Left renal pelvis (tissue), 4 donors: ENCODE measurements around the gene PCYT1A. TPM values are rescaled to one million over a fixed set of nuclear protein-coding genes. Genes with fewer than 3 reads are reported as not detected.
A peak's percentile ranks its signal among the peaks of the same experiment; 100 is the strongest.
"Not testable (repeated sequence)": the region's sequence is repeated elsewhere in the genome, so short reads cannot be mapped to it uniquely, and the experiment has no call there.

Source experiments
- DNase-seq, 4 donors: peaks; one replicate each; pipeline ENCODE4 v3.0.0-alpha.2; 2013; ENCODE audit warnings: low read depth in 4 of 4, low spot score in 3 of 4
- polyA plus RNA-seq, 4 donors: library from polyadenylated mRNA; unstranded; fragments of 120-200 nt; gene quantifications; one replicate each; pipeline ENCODE4 v1.2.1, GENCODE V29; 2013; ENCODE audit not compliant: insufficient read length in 4 of 4

PCYT1A gene
- 10 to 100 TPM; 34.3 to 40.9 (median 39.3) TPM for polyA plus RNA-seq

DNA sequence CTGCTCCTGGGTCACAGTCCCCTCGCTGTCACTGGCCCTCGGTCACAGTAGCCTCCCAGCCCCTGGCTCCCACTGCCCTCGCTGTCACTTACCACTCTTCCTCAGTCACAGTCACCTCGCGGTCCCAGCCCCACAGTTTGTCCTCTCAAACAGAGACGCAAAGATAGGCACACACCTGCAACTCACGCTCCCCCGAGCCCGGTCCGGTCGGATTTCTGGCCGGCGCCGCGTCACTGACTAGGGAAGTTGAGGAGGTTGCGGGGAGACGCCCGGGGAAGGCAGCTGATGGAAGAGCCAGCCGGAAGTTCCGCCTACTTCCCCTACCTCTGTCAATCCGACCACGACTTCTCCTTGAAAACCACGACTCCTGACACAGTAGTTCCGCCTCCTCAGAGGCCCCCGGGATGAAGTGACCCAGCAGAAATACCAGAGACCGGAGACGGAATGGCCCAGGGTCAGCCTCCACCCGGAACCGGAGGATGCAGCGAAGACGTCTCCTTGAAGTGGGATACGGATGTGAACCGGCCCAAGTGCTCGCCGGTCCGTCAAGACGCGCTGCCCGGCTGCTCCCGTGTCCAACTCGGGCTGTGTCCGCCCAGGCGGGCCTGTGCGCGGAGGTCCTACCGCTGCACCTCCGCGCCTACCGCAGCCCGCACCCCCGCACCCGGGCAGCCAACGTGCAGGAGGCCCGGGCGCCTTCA lies at the start of gene PCYT1A:
PCYT1A (minus strand) TSS at position 287 of the 701 bp plus-strand sequence. CDS start 17,195 bp downstream, outside the sequence.
- peak; percentile 84 to 91 (median 90) for DNase-seq

- no peak for DNase-seq
These were observed 49.0 kb upstream of the PCYT1A start for GRCh38 chr3:196336319-196337145.

DNA sequence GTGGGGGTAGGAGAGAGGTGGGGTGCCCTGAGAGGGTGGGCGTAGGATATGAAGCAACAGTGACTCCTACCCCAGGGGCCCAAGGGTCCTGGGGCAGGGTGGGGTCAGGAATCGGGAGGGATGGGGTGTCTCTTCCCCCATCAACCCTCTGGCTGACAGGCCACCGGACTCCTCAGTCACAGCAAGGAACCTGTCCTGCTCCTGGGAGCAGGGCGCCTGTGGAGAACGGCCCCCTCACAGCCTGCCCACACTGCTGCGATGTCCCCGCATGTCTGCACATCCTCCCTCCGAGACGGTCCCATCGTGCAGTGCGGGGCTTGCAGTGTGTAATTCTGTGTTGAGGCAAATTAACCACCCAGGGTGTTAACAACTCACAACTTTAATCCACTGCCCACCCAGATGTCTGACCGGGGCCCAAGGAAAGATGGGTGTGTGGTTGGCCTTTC lies 48.0 kb upstream of the PCYT1A start:
- DNase-seq, result no peak

- no peak for DNase-seq
These were observed 47.5 kb upstream of the PCYT1A start for GRCh38 chr3:196334982-196335381.

DNA sequence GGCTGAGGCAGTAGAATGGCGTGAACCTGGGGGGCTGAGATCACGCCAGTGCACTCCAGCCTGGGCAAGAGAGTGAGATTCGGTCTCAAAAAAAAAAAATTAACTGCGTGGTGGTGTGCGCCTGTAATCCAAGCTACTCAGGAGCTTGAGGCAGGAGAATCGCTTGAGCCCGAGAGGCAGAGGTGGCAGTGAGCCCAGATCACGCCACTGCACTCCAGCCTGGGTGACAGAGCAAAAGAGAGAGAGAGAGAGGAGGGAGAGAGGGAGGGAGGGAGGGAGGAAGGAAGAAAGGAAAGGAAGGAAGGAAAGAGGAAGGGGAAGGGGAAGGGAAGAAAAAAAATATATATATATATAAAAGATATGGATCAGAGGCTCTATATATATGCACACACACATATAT lies 44.6 kb upstream of the PCYT1A start:
- DNase-seq, result no peak

- no peak for DNase-seq
These were observed 39.9 kb upstream of the PCYT1A start for GRCh38 chr3:196327405-196327804.

DNA sequence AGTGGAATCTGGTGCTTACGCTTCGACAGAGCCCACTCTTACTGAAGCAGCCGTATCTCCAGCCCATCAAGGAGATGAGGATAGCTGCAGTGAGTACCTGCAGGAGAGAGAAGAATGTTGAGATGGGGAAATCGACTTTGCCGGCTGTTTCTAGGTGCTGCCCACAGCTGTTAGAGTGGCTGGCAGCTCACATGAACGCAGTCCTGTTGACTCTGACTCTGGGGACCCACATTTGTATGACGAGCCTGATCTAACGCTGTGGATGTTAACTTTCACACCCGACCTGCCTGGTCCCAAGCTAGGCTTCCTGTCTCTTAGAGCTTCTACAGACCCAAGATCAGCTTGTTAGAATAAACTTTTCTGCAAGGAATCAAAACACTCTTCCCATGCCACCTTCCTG lies 39.4 kb upstream of the PCYT1A start:
- no peak for DNase-seq

GRCh38 chr3:196323691-196324090 lies 36.2 kb upstream of the PCYT1A start:
- peak in 1 of 4 donors; percentile 10 for DNase-seq

DNA sequence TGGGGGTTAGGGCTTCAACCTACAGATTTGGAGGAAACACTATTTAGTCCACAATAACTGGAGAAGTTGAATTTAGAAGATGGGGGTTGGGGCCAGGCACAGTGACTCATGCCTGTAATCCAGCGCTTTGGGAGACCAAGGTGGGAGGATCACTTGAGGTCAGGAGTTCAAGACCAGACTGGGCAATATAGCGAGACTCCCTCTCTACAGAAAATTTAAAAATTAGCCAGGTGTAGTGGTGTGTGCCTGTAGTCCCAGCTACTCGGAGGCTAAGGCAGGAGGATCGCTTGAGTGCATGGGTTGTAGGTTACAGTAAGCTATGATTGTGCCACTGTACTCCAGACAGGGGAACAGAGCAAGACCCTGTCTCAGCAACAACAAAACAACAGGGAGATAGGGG lies 35.5 kb upstream of the PCYT1A start:
- DNase-seq, result no peak

DNA sequence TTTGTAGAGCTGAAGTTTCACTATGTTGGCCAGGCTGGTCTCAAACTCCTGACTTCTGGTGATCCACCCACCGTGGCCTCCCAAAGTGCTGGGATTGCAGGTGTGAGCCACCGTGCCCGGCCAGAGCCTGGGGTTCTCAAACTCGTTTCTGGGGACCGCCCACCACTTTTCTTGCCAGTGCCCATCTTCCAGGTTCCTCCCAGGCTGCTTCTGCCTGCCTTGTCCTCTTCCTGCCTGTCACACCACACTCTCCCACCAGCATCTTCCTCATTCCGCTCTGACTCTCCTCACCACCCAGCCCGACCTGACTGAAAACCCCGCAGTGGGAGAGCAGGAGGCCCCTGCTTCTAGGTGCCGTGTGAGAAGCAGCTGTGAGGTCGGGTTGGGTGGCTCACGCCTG lies 33.6 kb upstream of the PCYT1A start:
- no peak for DNase-seq

GRCh38 chr3:196320137-196320536 lies 32.6 kb upstream of the PCYT1A start:
- DNase-seq, result no peak

DNA sequence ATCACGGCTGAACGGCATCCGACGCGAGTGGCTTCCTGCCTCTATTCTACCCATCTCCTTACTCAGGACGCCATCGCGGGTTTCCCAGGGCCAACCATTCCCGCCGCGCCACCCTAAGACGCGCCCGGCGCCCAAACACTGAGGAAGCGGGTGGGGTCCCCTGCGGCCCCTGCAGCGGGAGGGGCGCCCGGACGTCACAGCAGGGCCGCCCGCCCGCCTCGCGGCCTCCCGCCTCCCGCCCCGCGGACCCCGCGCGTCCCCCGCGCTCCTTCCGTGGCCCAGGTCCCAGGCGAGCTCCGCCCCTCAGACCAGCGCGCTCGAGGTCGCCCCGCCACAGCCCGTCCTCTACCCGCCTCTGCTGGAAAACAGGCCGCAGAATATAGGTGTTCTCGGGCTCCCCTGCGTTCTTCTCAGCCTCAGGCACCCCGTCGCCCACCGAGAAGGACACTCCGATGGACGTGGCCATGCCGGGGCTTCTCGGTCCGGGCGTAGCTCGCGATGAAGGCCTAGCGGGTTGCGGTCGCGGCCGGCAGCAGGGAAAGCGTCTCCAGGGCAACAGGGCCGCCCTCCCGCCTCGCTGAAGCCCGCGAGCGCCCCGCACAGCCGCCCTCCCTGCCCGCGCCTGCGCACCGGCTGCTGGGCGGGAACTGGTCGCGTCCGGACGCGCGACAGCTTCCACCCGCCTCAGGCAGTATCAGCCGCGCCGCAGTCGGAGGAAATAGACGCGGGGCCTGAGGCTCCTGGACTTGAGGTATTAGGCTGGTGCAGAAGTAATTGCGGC lies 30.4 kb upstream of the PCYT1A start, which contains the start of gene DYNLT2B:
DYNLT2B (minus strand) TSS at position 554 of the 781 bp plus-strand sequence; CDS start at position 466, 88 bp downstream.
- peak; percentile 77 to 87 (median 82) for DNase-seq

DNA sequence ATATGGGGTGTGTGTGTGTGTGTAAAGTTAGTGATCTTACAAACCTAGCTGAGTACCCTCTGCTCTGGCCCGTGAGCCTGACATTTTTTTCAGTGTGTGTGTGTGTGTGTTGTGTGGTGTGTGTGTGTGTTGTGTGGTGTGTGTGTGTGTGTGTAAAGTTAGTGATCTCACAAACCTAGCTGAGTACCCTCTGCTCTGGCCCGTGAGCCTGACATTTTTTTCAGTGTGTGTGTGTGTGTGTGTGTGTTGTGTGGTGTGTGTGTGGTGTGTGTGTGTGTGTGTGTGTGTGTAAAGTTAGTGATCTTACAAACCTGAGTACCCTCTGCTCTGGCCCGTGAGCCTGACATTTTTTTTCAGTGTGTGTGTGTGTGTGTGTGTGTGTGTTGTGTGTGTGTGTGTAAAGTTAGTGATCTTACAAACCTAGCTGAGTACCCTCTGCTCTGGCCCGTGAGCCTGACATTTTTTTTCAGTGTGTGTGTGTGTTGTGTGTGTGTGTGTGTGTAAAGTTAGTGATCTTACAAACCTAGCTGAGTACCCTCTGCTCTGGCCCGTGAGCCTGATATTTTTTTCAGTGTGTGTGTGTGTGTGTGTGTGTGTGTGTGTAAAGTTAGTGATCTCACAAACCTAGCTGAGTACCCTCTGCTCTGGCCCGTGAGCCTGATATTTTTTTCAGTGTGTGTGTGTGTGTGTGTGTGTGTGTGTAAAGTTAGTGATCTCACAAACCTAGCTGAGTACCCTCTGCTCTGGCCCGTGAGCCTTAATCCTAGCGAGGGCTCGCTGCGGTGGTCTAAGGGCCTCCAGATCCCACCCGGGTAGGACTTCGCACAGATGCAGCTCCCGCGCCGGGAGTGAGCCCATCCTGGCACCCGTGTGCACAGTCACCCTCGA lies 29.5 kb upstream of the PCYT1A start:
- not testable (repeated sequence) for DNase-seq

GRCh38 chr3:196315821-196316220 lies 28.3 kb upstream of the PCYT1A start:
- DNase-seq, result no peak

GRCh38 chr3:196314597-196314996 lies 27.1 kb upstream of the PCYT1A start:
- no peak for DNase-seq

- not testable (repeated sequence) for DNase-seq
These were observed 26.6 kb upstream of the PCYT1A start for GRCh38 chr3:196314086-196314485.

DNA sequence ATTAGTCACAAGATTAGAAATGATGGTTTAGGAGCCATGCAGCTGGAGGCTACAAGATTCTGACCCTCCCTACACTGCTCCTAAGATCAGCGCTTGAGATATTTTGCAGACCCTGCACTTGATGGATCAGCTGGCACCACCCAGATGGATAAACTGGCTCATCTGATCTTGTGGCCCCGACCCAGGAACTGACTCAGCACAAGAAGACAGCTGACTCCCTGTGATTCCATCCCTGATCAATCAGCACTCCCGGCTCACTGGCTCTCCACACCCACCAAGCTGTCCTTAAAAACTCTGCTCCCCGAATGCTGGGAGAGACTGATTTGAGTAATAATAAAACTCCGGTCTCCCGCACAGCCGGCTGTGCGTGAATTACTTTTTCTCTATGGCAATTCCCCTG lies 15.4 kb upstream of the PCYT1A start:
- not testable (repeated sequence) for DNase-seq

DNA sequence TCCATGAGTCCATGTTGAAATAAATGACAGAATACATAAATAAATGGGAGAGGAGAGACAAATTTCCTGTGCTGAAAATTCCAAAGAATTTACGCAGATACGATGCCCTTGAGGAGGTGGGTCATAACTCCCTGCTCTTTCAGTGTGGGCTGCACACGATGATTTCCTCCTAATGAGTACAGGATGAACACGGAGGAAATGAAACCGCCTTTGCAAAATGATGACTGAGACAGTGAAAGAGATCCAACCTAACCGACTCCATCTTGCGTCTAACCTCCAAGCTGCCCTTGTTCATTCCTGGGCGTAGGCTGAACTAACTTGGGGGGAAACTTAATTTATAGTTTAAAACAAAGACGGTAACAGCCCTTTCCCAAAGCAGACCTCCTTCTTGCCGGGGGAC lies 15.0 kb upstream of the PCYT1A start:
- DNase-seq, result not testable (repeated sequence)

- no peak for DNase-seq
These were observed 11.0 kb upstream of the PCYT1A start for GRCh38 chr3:196298521-196298920.
